ENCODE measurements around the gene FYN.

DNA sequence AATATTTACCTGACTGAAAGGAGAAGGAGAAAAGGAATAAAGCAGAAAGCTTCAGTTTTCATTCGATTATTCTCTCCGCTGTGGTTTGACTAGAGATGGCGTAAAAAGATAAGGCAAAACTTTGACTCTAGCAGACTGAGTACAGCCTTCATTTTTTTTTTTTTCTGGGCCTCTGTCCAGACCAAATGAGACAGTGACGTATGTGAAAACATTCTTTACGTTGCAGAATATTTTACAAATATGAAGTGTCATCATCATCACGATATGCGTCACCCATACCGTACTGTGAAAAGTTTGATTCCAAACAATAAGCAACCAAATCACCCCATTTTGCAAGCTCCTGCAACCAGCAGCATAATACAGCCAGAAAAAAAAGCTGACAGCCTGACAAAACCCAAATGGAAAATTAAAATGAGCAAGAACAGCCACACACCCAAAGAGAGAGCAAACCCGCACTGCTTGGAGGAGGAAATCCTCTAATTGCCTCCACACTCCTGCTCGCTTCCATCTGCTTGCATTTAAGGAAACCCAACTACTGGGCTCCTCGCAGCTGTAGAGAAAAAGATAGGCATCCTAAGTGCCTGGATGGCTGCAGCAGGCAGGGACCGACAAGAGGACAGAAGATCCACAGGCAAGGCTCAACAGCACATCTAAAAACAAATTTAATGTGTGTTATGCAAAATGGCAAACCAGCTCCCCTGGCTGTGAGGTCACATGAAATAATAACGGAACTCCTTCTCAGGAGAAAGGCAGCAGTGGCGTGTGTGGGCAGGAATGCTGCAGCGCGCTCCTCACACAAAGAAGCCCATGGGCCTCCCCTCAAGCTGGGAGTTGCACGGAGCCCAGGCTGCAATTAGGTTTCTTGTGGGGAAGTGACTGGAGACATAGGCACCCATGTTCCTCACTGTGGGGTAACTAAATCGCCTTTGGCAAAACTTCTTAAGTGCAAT is 113.1 kb downstream of the FYN start:
- TF ChIP-seq ZNF621 (tag by site-specific recombination; IDR thresholded peaks at IDR 0.05) = no peak
- TF ChIP-seq, protein P1, sequence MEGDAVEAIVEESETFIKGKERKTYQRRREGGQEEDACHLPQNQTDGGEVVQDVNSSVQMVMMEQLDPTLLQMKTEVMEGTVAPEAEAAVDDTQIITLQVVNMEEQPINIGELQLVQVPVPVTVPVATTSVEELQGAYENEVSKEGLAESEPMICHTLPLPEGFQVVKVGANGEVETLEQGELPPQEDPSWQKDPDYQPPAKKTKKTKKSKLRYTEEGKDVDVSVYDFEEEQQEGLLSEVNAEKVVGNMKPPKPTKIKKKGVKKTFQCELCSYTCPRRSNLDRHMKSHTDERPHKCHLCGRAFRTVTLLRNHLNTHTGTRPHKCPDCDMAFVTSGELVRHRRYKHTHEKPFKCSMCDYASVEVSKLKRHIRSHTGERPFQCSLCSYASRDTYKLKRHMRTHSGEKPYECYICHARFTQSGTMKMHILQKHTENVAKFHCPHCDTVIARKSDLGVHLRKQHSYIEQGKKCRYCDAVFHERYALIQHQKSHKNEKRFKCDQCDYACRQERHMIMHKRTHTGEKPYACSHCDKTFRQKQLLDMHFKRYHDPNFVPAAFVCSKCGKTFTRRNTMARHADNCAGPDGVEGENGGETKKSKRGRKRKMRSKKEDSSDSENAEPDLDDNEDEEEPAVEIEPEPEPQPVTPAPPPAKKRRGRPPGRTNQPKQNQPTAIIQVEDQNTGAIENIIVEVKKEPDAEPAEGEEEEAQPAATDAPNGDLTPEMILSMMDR (tag by site-specific recombination; IDR thresholded peaks at IDR 0.05) = no peak

Measured in HEK293 (cell line).